ENCODE data around the gene KCNIP4. TPM values are rescaled to one million over a fixed set of nuclear protein-coding genes. Genes with fewer than 3 reads are reported as not detected.

The KCNIP4 gene
- total RNA-seq, 3 donors from 2014 or later (not counting 1 experiment from before 2014, with no cell fraction given): not detected

GRCh38 chr4:21893136-21893535, 55.4 kb downstream of the KCNIP4 start:
- no peaks in the 10 kb centered on the region for H3K36me3 ChIP-seq (ENCODE audit: control insufficient read depth, insufficient read depth, low read length)
- Mint-ChIP-seq H3K36me3 (peaks cover 7% of the 10 kb centered on the region), H3K27me3 (ENCODE audit: low read depth in 2 of 2) (no peaks in the 10 kb centered on the region), H3K27ac (no peak overlapping the region), H3K9me3 (peaks cover 11 to 16% of the 10 kb centered on the region in 2 donors), H3K4me1 (no peaks in the 10 kb centered on the region), H3K4me3 (no peak overlapping the region)
- TF ChIP-seq, protein P1, sequence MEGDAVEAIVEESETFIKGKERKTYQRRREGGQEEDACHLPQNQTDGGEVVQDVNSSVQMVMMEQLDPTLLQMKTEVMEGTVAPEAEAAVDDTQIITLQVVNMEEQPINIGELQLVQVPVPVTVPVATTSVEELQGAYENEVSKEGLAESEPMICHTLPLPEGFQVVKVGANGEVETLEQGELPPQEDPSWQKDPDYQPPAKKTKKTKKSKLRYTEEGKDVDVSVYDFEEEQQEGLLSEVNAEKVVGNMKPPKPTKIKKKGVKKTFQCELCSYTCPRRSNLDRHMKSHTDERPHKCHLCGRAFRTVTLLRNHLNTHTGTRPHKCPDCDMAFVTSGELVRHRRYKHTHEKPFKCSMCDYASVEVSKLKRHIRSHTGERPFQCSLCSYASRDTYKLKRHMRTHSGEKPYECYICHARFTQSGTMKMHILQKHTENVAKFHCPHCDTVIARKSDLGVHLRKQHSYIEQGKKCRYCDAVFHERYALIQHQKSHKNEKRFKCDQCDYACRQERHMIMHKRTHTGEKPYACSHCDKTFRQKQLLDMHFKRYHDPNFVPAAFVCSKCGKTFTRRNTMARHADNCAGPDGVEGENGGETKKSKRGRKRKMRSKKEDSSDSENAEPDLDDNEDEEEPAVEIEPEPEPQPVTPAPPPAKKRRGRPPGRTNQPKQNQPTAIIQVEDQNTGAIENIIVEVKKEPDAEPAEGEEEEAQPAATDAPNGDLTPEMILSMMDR (IDR thresholded peaks at IDR 0.05): no peak
- H3K27me3 ChIP-seq (ENCODE audit: control insufficient read depth, insufficient read depth, low read length): no peaks in the 10 kb centered on the region
- H3K4me3 ChIP-seq (ENCODE audit: low read length): no peak overlapping the region
- ATAC-seq (no peak), DNase-seq (no peak)
- H3K27ac ChIP-seq (ENCODE audit: low read length): no peak overlapping the region
- no peaks in the 10 kb centered on the region for H3K4me1 ChIP-seq (ENCODE audit: control insufficient read depth, insufficient read depth, low read length)
- H3K9me3 ChIP-seq (ENCODE audit: control insufficient read depth, insufficient read depth, low read length): peaks cover 2% of the 10 kb centered on the region
- intact Hi-C loops (cut with micrococcal nuclease): no loop called here
- WGBS (ENCODE audit: insufficient coverage): 92% methylated on average over 3 of the region's 5 CpGs

- no peak overlapping the region for H3K4me3 ChIP-seq (ENCODE audit: low read length)
- H3K36me3 Mint-ChIP-seq: peaks cover 7% of the 10 kb centered on the region
- no peaks in the 10 kb centered on the region for H3K4me1 Mint-ChIP-seq
- no peaks in the 10 kb centered on the region for H3K4me1 ChIP-seq (ENCODE audit: control insufficient read depth, insufficient read depth, low read length)
- no peaks in the 10 kb centered on the region for H3K9me3 ChIP-seq (ENCODE audit: control insufficient read depth, insufficient read depth, low read length)
- H3K36me3 ChIP-seq (ENCODE audit: control insufficient read depth, insufficient read depth, low read length): no peaks in the 10 kb centered on the region
- H3K27me3 ChIP-seq (ENCODE audit: control insufficient read depth, insufficient read depth, low read length): no peaks in the 10 kb centered on the region
- DNase-seq (no peak), ATAC-seq (no peak)
- no peak overlapping the region for H3K4me3 Mint-ChIP-seq
- TF ChIP-seq, protein P1 (IDR thresholded peaks at IDR 0.05): no peak
- H3K27ac Mint-ChIP-seq: no peak overlapping the region
- H3K9me3 Mint-ChIP-seq: peaks cover 4 to 11% of the 10 kb centered on the region in 2 donors
- intact Hi-C loops (cut with micrococcal nuclease): no loop called here
- H3K27me3 Mint-ChIP-seq (ENCODE audit: low read depth in 2 of 2): no peaks in the 10 kb centered on the region
- H3K27ac ChIP-seq (ENCODE audit: low read length): no peak overlapping the region
These were observed 58.3 kb downstream of the KCNIP4 start for GRCh38 chr4:21890231-21890630.

- intact Hi-C loops (cut with micrococcal nuclease): no loop called here
- Histone ChIP-seq H3K4me3 (ENCODE audit: low read length) (no peak overlapping the region), H3K4me1 (ENCODE audit: control insufficient read depth, insufficient read depth, low read length) (no peaks in the 10 kb centered on the region), H3K27me3 (ENCODE audit: control insufficient read depth, insufficient read depth, low read length) (no peaks in the 10 kb centered on the region), H3K9me3 (ENCODE audit: control insufficient read depth, insufficient read depth, low read length) (peaks cover 2% of the 10 kb centered on the region), H3K36me3 (ENCODE audit: control insufficient read depth, insufficient read depth, low read length) (no peaks in the 10 kb centered on the region), H3K27ac (ENCODE audit: low read length) (no peak overlapping the region)
- TF ChIP-seq, protein P1 (IDR thresholded peaks at IDR 0.05): no peak
- Mint-ChIP-seq H3K9me3 (peaks cover 3 to 9% of the 10 kb centered on the region in 2 donors), H3K36me3 (peaks cover 3% of the 10 kb centered on the region), H3K27me3 (ENCODE audit: low read depth in 2 of 2) (no peaks in the 10 kb centered on the region), H3K4me1 (no peaks in the 10 kb centered on the region), H3K27ac (no peak overlapping the region), H3K4me3 (no peak overlapping the region)
- DNase-seq: no peak
- 77% methylated on average over 3 of the region's 3 CpGs for WGBS (ENCODE audit: insufficient coverage)
- no peak for ATAC-seq
These were observed 60.2 kb downstream of the KCNIP4 start for GRCh38 chr4:21888195-21888976.

GRCh38 chr4:21887481-21887880, 61.1 kb downstream of the KCNIP4 start:
- no peaks in the 10 kb centered on the region for H3K27me3 ChIP-seq (ENCODE audit: control insufficient read depth, insufficient read depth, low read length)
- no CpG with 5 or more reads among the region's 1 CpG for WGBS (ENCODE audit: insufficient coverage)
- Mint-ChIP-seq H3K4me3 (no peak overlapping the region), H3K27ac (no peak overlapping the region), H3K9me3 (peaks cover 0 to 6% of the 10 kb centered on the region in 2 donors), H3K36me3 (no peaks in the 10 kb centered on the region), H3K27me3 (ENCODE audit: low read depth in 2 of 2) (no peaks in the 10 kb centered on the region), H3K4me1 (no peaks in the 10 kb centered on the region)
- no peaks in the 10 kb centered on the region for H3K4me1 ChIP-seq (ENCODE audit: control insufficient read depth, insufficient read depth, low read length)
- peaks cover 2% of the 10 kb centered on the region for H3K9me3 ChIP-seq (ENCODE audit: control insufficient read depth, insufficient read depth, low read length)
- no peak overlapping the region for H3K27ac ChIP-seq (ENCODE audit: low read length)
- ATAC-seq (no peak), DNase-seq (no peak)
- TF ChIP-seq, protein P1 (IDR thresholded peaks at IDR 0.05): no peak
- intact Hi-C loops (cut with micrococcal nuclease): no loop called here
- H3K4me3 ChIP-seq (ENCODE audit: low read length): no peak overlapping the region
- no peaks in the 10 kb centered on the region for H3K36me3 ChIP-seq (ENCODE audit: control insufficient read depth, insufficient read depth, low read length)
